CD8-positive, alpha-beta memory T cell (primary cell): Measurements from ENCODE around the gene IGLL5. TPM values are rescaled to one million over a fixed set of nuclear protein-coding genes. Genes with fewer than 3 reads are reported as not detected.
"Not testable (repeated sequence)": the region's sequence is repeated elsewhere in the genome, so short reads cannot be mapped to it uniquely, and the experiment has no call there.

Experiments
- CTCF ChIA-PET: fragments of 350-600 bp; sonication (Branson Sonifier 250); formaldehyde crosslinking; loops from one replicate; lab custom pipeline; 2021; ENCODE audit warnings: antibody characterized with exemption; lab: Charles Lee
- POLR2A ChIA-PET: fragments of 350-600 bp; sonication (Branson Sonifier 250); formaldehyde crosslinking; loops from one replicate; lab custom pipeline; 2021; ENCODE audit warnings: antibody characterized with exemption; lab: Charles Lee
- DNase-seq, 5 donors: peaks; one replicate each; pipeline versions ENCODE4 v3.0.0 to v3.0.0-alpha.2; 2020 to 2022; ENCODE audit warnings: mixed read lengths in 1 of 5
- H3K27ac ChIP-seq: one replicate; pipeline ENCODE4 v1.7.0; 2013; ENCODE audit warnings: low read depth, mild to moderate bottlenecking, low read length, moderate library complexity
- H3K27me3 ChIP-seq: 2 replicates; pipeline ENCODE4 v1.7.0; 2013; ENCODE audit warnings: low read length, mild to moderate bottlenecking; ENCODE audit not compliant: insufficient read depth, poor library complexity, severe bottlenecking
- H3K36me3 ChIP-seq: 2 replicates; pipeline ENCODE4 v1.7.0; 2013; ENCODE audit warnings: mild to moderate bottlenecking, low read length, moderate library complexity; ENCODE audit not compliant: insufficient read depth
- H3K4me1 ChIP-seq: 2 replicates; pipeline ENCODE4 v1.7.0; 2013; ENCODE audit warnings: mild to moderate bottlenecking, low read length, moderate library complexity; ENCODE audit not compliant: insufficient read depth
- H3K4me3 ChIP-seq: 2 replicates; pipeline ENCODE4 v1.7.0; 2013; ENCODE audit warnings: mild to moderate bottlenecking, low read length
- H3K9me3 ChIP-seq: 2 replicates; pipeline ENCODE4 v1.7.0; 2013; ENCODE audit warnings: mild to moderate bottlenecking, low read length
- H3K27ac Mint-ChIP-seq, 8 donors: one replicate each; pipeline ENCODE4 v1.8.0; 2020 to 2021; ENCODE audit warnings: mixed read lengths in 8 of 8, mild to moderate bottlenecking in 6 of 8, inconsistent platforms in 3 of 8, moderate library complexity in 3 of 8
- H3K27me3 Mint-ChIP-seq, 2 donors: one replicate each; pipeline ENCODE4 v1.8.0; 2020 to 2021; ENCODE audit warnings: mixed read lengths in 2 of 2, mild to moderate bottlenecking in 1 of 2, moderate library complexity in 1 of 2
- H3K36me3 Mint-ChIP-seq, 3 donors: one replicate each; pipeline ENCODE4 v1.8.0; 2020 to 2021; ENCODE audit warnings: mixed read lengths in 3 of 3, inconsistent platforms in 1 of 3, mild to moderate bottlenecking in 1 of 3
- H3K4me1 Mint-ChIP-seq, 3 donors: one replicate each; pipeline ENCODE4 v1.8.0; 2020 to 2021; ENCODE audit warnings: mixed read lengths in 3 of 3, inconsistent platforms in 1 of 3, mild to moderate bottlenecking in 1 of 3
- H3K4me3 Mint-ChIP-seq, 7 donors: one replicate each; pipeline ENCODE4 v1.8.0; 2020 to 2021; ENCODE audit warnings: mixed read lengths in 7 of 7, mild to moderate bottlenecking in 6 of 7, moderate library complexity in 4 of 7, inconsistent platforms in 2 of 7
- H3K9me3 Mint-ChIP-seq, 5 donors: one replicate each; pipeline ENCODE4 v1.8.0; 2020 to 2022; ENCODE audit warnings: mixed read lengths in 5 of 5, mild to moderate bottlenecking in 3 of 5, moderate library complexity in 2 of 5, inconsistent platforms in 1 of 5
- polyA plus RNA-seq: library from polyadenylated mRNA; unstranded; fragments of 300-500 nt; fragmentation: Illumina TruSeq; gene quantifications from one replicate; pipeline ENCODE4 v1.2.3, GENCODE V29; 2021
- total RNA-seq, 2 experiments: library from RNA; stranded (reverse); gene quantifications; one replicate each; pipeline ENCODE4 v1.2.3, GENCODE V29; 2021

IGLL5 gene
- total and polyA plus RNA-seq, 3 experiments from 2014 or later = not detected

DNA sequence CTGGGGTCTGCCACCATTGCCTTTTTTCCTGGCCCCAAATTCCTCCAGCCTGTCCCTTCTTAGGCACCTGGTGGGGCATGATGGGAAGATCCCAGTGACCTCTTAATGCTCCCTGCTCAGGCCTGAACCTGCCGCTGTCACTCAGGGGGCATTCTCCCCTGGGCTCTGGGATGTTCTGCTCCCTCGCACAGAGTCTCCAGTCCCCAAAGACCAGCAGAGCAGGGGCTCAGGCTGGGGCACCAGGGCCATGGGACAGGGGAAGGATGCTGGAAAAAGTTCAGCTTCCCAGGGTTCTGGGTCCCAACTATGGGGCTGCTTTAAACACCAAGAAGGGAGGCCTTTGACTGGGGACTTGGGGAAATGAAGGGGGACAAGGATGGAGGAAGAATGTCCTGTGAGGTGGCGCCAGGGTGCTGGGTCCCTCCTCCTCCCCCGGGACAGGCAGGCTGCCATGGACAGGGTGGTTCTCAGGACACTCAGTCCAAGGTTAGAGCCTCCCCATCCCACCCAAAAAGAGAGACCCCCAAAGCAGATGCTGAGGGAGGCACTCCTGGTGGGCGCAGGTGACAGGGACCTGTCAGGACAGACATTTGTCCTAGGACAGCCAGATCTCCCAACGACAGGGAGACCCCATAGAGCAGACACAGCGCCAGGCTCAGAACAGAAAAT, 30.8 kb downstream of the IGLL5 start:
- CTCF ChIA-PET = no interaction called here
- no peak overlapping the region for H3K4me3 ChIP-seq
- Mint-ChIP-seq H3K27me3 (peaks cover 0 to 1% of the 10 kb centered on the region in 2 donors), H3K4me1 (no peaks in the 10 kb centered on the region), H3K27ac (no peak overlapping the region), H3K36me3 (no peaks in the 10 kb centered on the region), H3K9me3 (no peaks in the 10 kb centered on the region), H3K4me3 (no peak overlapping the region)
- H3K9me3 ChIP-seq = no peaks in the 10 kb centered on the region
- no peak overlapping the region for H3K27ac ChIP-seq
- DNase-seq = no peak
- no peaks in the 10 kb centered on the region for H3K36me3 ChIP-seq
- POLR2A ChIA-PET = no interaction called here
- peaks cover 14% of the 10 kb centered on the region for H3K27me3 ChIP-seq
- no peaks in the 10 kb centered on the region for H3K4me1 ChIP-seq

DNA sequence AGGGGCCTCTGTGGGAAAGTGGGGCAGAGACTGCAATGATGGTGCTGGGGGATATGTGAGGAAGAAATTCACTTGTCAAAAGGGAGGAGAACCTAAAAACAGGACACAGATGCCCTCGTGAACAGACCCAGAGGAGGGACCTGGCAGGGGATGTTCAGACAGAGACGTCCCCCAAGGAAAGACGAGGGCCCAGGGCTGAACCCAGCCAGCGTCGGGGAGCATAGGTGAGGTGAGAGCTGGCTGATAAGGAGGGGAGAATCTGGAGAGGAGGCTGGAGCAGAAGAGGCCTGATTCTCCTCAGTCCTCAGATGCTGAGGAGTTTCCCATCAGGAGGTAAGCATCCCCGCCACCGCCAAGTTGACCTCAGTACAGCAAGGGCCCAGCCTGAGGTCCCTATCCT, 31.4 kb downstream of the IGLL5 start:
- Histone ChIP-seq H3K9me3 (no peaks in the 10 kb centered on the region), H3K36me3 (no peaks in the 10 kb centered on the region), H3K27me3 (peaks cover 14% of the 10 kb centered on the region), H3K4me3 (no peak overlapping the region), H3K4me1 (no peaks in the 10 kb centered on the region), H3K27ac (no peak overlapping the region)
- peaks cover 0 to 1% of the 10 kb centered on the region in 2 donors for H3K27me3 Mint-ChIP-seq
- no peaks in the 10 kb centered on the region for H3K9me3 Mint-ChIP-seq
- POLR2A ChIA-PET = no interaction called here
- CTCF ChIA-PET = no interaction called here
- H3K4me3 Mint-ChIP-seq = no peak overlapping the region
- DNase-seq = no peak
- no peaks in the 10 kb centered on the region for H3K4me1 Mint-ChIP-seq
- no peak overlapping the region for H3K27ac Mint-ChIP-seq
- H3K36me3 Mint-ChIP-seq = no peaks in the 10 kb centered on the region

DNA sequence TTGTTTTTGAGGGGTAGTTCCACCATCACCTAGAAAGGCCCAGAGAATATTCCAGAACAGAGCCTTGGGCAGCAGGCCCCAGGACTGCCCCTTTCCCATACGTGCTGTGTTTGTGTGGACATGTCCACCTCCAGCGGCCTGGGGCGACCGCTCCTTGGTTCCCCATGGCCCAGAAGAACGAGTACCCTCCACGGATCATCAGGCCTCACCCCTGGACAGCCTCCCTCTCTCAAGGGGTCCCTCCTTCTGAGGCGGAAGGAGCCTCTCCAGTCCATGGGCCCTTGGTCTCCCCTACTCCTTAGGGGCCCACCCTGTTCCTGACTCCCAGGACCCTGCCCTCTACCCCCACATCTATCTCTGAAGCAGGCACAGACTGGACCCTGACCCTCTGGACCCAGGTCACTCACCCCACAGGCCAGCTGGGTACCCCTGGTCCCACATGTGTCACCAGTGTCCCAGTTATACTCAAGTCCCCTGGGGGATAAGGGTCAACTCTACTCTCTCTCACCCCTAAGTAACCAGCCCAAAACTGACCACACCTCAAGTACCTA, 32.6 kb downstream of the IGLL5 start:
- CTCF ChIA-PET = no interaction called here
- H3K27ac Mint-ChIP-seq = no peak overlapping the region

DNA sequence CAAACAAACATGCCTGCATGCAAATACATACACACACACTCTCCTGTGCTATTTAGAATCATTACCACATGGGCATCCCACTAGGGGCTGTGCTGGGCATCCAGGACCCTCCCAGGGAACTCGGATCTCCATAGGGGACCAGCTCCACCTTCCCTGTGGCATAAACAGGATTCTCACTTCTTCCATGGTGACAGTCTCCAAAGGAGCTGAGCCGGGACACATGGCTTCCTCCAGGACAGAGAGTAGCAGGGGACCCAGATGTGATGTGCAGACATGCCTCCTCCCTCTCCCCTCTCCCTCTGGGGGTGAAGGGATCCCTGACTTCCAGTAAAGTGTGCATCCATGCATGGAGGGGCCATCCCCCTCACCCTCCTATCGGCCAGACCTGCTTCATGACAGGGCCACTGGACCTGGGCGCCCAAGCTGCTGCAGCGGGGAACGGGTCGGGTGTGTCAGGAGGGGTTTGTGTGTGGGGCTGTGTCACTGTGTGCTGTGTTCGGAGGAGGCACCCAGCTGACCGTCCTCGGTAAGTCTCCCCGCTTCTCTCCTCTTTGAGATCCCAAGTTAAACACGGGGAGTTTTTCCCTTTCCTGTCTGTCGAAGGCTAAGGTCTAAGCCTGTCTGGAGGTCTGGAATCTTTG, 33.4 kb downstream of the IGLL5 start:
- H3K4me3 ChIP-seq = no peak overlapping the region
- Mint-ChIP-seq H3K4me1 (no peaks in the 10 kb centered on the region), H3K36me3 (no peaks in the 10 kb centered on the region), H3K4me3 (no peak overlapping the region), H3K27me3 (peaks cover 0 to 3% of the 10 kb centered on the region in 2 donors), H3K27ac (peak overlapping the region in 1 of 8 donors; percentile 52), H3K9me3 (no peaks in the 10 kb centered on the region)
- no peaks in the 10 kb centered on the region for H3K36me3 ChIP-seq
- CTCF ChIA-PET = no interaction called here
- POLR2A ChIA-PET = no interaction called here
- no peaks in the 10 kb centered on the region for H3K9me3 ChIP-seq
- H3K27me3 ChIP-seq = peaks cover 14% of the 10 kb centered on the region
- no peak for DNase-seq
- H3K4me1 ChIP-seq = no peaks in the 10 kb centered on the region
- no peak overlapping the region for H3K27ac ChIP-seq

More for the DNA sequence above, 32.6 kb downstream of the IGLL5 start:
- Histone ChIP-seq H3K36me3 (no peaks in the 10 kb centered on the region), H3K27me3 (peaks cover 14% of the 10 kb centered on the region), H3K27ac (no peak overlapping the region), H3K9me3 (no peaks in the 10 kb centered on the region), H3K4me1 (no peaks in the 10 kb centered on the region), H3K4me3 (no peak overlapping the region)
- no peak overlapping the region for H3K4me3 Mint-ChIP-seq
- no peaks in the 10 kb centered on the region for H3K4me1 Mint-ChIP-seq
- no peak for DNase-seq
- POLR2A ChIA-PET = no interaction called here
- peaks cover 0 to 3% of the 10 kb centered on the region in 2 donors for H3K27me3 Mint-ChIP-seq
- H3K36me3 Mint-ChIP-seq = no peaks in the 10 kb centered on the region
- no peaks in the 10 kb centered on the region for H3K9me3 Mint-ChIP-seq

DNA sequence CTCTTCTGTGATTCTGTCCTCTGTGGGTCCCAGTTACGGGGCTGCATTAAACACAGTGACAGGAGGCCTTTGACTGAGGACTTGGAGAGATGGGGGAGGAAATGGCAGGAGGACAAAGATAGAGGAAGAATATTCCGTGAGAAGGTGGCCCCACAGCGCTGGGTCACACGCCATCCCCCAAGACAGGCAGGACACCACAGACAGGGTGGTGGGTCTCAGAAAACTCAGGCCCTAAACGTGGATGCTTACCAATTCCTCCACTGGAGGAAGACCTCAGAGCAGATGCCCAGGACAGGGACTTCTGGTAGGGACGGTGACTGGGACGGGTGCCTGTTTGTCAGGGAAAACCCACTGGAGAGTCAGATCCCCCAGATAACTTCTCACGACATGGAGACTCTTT, 34.0 kb downstream of the IGLL5 start:
- no peaks in the 10 kb centered on the region for H3K36me3 ChIP-seq
- peak overlapping the region in 1 of 8 donors; percentile 52 for H3K27ac Mint-ChIP-seq
- H3K4me3 Mint-ChIP-seq = no peak overlapping the region
- DNase-seq = no peak
- H3K27me3 Mint-ChIP-seq = peaks cover 0 to 3% of the 10 kb centered on the region in 2 donors
- no peaks in the 10 kb centered on the region for H3K4me1 ChIP-seq
- no peak overlapping the region for H3K4me3 ChIP-seq
- ChIA-PET CTCF (no interaction called here), POLR2A (no interaction called here)
- peaks cover 0 to 4% (median 0%) of the 10 kb centered on the region in 3 donors for H3K4me1 Mint-ChIP-seq
- H3K36me3 Mint-ChIP-seq = no peaks in the 10 kb centered on the region
- H3K9me3 ChIP-seq = no peaks in the 10 kb centered on the region
- H3K9me3 Mint-ChIP-seq = no peaks in the 10 kb centered on the region
- no peak overlapping the region for H3K27ac ChIP-seq
- peaks cover 14% of the 10 kb centered on the region for H3K27me3 ChIP-seq

DNA sequence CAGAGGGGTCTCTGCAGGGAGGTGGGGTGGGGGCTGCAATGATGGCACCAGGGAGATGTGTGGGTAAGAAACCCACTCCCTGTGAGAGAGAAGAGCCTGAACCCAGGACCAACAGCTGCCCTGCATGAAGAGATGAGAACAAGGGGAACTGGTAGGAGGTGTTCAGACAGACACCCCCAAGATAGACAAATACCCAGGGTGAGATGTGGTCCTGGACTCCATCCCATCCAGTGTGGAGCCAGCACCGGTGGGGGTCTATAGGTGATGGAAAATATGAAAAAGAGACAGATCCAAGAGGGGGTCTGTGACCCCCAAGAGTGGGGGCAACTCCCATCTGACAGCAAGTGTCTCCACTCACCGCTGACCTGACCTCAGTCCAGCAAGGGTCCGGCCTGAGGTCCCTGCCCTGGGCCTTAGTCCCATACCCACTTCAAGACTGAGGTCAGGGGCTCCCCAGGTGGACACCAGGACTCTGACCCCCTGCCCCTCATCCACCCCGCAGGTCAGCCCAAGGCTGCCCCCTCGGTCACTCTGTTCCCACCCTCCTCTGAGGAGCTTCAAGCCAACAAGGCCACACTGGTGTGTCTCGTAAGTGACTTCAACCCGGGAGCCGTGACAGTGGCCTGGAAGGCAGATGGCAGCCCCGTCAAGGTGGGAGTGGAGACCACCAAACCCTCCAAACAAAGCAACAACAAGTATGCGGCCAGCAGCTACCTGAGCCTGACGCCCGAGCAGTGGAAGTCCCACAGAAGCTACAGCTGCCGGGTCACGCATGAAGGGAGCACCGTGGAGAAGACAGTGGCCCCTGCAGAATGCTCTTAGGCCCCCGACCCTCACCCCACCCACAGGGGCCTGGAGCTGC, 34.7 kb downstream of the IGLL5 start:
- H3K4me1 ChIP-seq, H3K27ac ChIP-seq, H3K36me3 ChIP-seq, H3K9me3 ChIP-seq, H3K4me3 Mint-ChIP-seq, H3K27me3 Mint-ChIP-seq, H3K4me3 ChIP-seq, POLR2A ChIA-PET, DNase-seq, CTCF ChIA-PET, H3K9me3 Mint-ChIP-seq, H3K27ac Mint-ChIP-seq, H3K36me3 Mint-ChIP-seq: not testable (repeated sequence)
- peaks cover 14% of the 10 kb centered on the region for H3K27me3 ChIP-seq
- peaks cover 0 to 12% (median 1%) of the 10 kb centered on the region in 3 donors for H3K4me1 Mint-ChIP-seq

DNA sequence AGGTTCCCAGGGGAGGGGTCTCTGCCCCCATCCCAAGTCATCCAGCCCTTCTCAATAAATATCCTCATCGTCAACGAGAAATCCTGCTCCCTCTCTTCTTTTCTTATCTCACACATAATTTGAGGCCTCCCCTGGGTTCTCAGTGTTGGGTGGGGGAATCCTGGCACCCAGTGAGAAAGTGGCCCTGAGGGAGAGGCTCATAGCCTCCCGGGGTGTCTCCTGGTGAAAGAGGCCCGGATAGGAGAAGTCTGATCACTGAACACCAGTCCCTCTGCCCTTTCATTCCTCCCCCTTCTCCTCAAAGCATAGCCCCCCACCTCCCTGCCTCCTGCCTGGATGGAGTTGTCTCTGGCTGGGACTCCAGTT, 35.3 kb downstream of the IGLL5 start:
- Mint-ChIP-seq H3K27me3 (peaks cover 0 to 4% of the 10 kb centered on the region in 2 donors), H3K9me3 (no peaks in the 10 kb centered on the region), H3K4me1 (peaks cover 0 to 18% (median 4%) of the 10 kb centered on the region in 3 donors), H3K36me3 (no peaks in the 10 kb centered on the region), H3K27ac (no peak overlapping the region), H3K4me3 (no peak overlapping the region)
- Histone ChIP-seq H3K27ac (no peak overlapping the region), H3K4me1 (no peaks in the 10 kb centered on the region), H3K4me3 (no peak overlapping the region), H3K9me3 (no peaks in the 10 kb centered on the region), H3K36me3 (no peaks in the 10 kb centered on the region), H3K27me3 (peaks cover 14% of the 10 kb centered on the region)
- ChIA-PET CTCF (no interaction called here), POLR2A (no interaction called here)
- DNase-seq = no peak

DNA sequence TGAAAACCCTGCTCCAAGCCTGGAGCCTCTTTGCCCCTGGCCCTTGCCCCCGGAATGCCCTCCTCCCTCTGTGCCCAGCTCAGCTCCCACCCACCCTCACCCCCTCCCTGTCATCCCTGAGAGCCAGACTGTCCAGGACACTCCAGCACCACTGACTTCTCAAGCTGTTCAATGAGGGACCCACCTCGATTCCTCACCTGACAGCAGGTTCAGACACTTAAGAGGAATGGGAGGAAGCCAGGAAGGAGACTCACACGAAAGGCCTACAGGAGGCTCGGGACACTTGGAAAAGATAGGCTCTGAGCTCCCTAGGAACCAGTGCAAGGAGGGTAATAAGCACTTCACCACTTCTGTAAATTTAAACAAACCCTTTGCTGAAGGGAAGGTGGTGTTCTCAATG, 35.8 kb downstream of the IGLL5 start:
- peaks cover 14% of the 10 kb centered on the region for H3K27me3 ChIP-seq
- Mint-ChIP-seq H3K4me1 (peaks cover 3 to 22% (median 7%) of the 10 kb centered on the region in 3 donors), H3K27me3 (peaks cover 0 to 4% of the 10 kb centered on the region in 2 donors), H3K36me3 (no peaks in the 10 kb centered on the region), H3K4me3 (no peak overlapping the region), H3K27ac (no peak overlapping the region), H3K9me3 (no peaks in the 10 kb centered on the region)
- ChIA-PET CTCF (no interaction called here), POLR2A (no interaction called here)
- H3K9me3 ChIP-seq = no peaks in the 10 kb centered on the region
- DNase-seq = no peak
- no peak overlapping the region for H3K27ac ChIP-seq
- no peak overlapping the region for H3K4me3 ChIP-seq
- H3K36me3 ChIP-seq = no peaks in the 10 kb centered on the region
- H3K4me1 ChIP-seq = peaks cover 3% of the 10 kb centered on the region
